Upper lobe of left lung (tissue), 6 donors: Measurements from ENCODE around the gene ADIPOR2. TPM values are rescaled to one million over a fixed set of nuclear protein-coding genes. Genes with fewer than 3 reads are reported as not detected.

Experiments
- ATAC-seq, 2 donors: fragments of 200-7000 bp; cut with Tn5 transposase; one replicate each; pipeline ENCODE4 v1.9.1; 2022; ENCODE audit warnings: mild to moderate bottlenecking in 2 of 2, moderate library complexity in 2 of 2; ENCODE audit not compliant: low FRiP score in 2 of 2
- DNase-seq, 2 donors: peaks; one replicate each; pipeline ENCODE4 v3.0.0-alpha.2; 2019 to 2020
- H3K27ac ChIP-seq, 4 donors: fragments of 200-600 bp; sonication (generic); one replicate each; pipeline ENCODE4 v1.5.1; 2016 to 2019
- H3K27me3 ChIP-seq, 4 donors: fragments of 200-600 bp; sonication (generic); one replicate each; pipeline ENCODE4 v1.5.1; 2017 to 2019
- H3K36me3 ChIP-seq, 4 donors: fragments of 200-600 bp; sonication (generic); one replicate each; pipeline ENCODE4 v1.5.1; 2016 to 2019
- H3K4me1 ChIP-seq, 4 donors: fragments of 200-600 bp; sonication (generic); one replicate each; pipeline ENCODE4 v1.5.1; 2018 to 2019
- H3K4me3 ChIP-seq, 4 donors: fragments of 200-600 bp; sonication (generic); one replicate each; pipeline ENCODE4 v1.5.1; 2017 to 2019; ENCODE audit warnings: mild to moderate bottlenecking in 2 of 4, moderate library complexity in 1 of 4
- H3K9me3 ChIP-seq, 4 donors: fragments of 200-600 bp; sonication (generic); one replicate each; pipeline ENCODE4 v1.5.1; 2018 to 2019
- CTCF ChIP-seq, 6 experiments: fragments of 450-650 bp in 4 of 6; fragments of 200-600 bp in 2 of 6; sonication (generic) in 2 of 6; IDR thresholded peaks; one replicate each; pipeline ENCODE4 v1.5.1; 2016 to 2019; ENCODE audit warnings: antibody characterized with exemption in 6 of 6
- EP300 ChIP-seq, 4 donors: sonication (generic); formaldehyde crosslinking; IDR thresholded peaks; one replicate each; pipeline ENCODE4 v1.5.1; 2017; ENCODE audit warnings: antibody characterized with exemption in 4 of 4, control low read depth in 2 of 4
- POLR2A ChIP-seq, 4 donors: fragments of 450-650 bp; IDR thresholded peaks; one replicate each; pipeline ENCODE4 v1.5.1; 2016 to 2017; ENCODE audit warnings: antibody characterized with exemption in 4 of 4, mild to moderate bottlenecking in 2 of 4
- POLR2AphosphoS5 ChIP-seq, 2 donors: sonication (generic); formaldehyde crosslinking; IDR thresholded peaks; one replicate each; pipeline ENCODE4 v1.5.1; 2017; ENCODE audit warnings: antibody characterized with exemption in 2 of 2
- WGBS, 2 donors: methylation state at CpG; one replicate each; pipeline ENCODE4 v1.1.5; 2017 to 2018; 5-methylcytosine and 5-hydroxymethylcytosine counted together
- total RNA-seq, 6 donors: library from RNA; depleted of rRNA in 4 of 6; stranded (reverse); fragments of >200 nt in 4 of 6; gene quantifications; one replicate each; pipeline versions ENCODE4 v1.1.0 to v1.2.1, GENCODE V29; 2016 to 2021
- donor health status: DM: no; HTN: no; CAD: no; lungs with moderate emphysema.
- donor health status: DM: no; HTN: yes; CAD: no; lungs with severe emphysema.

The ADIPOR2 gene
- total RNA-seq, 6 donors from 2014 or later = 45.1 to 82.3 (median 68.6) TPM

- no peaks in the 10 kb centered on the region for H3K27me3 ChIP-seq
- H3K4me1 ChIP-seq = peaks cover 33 to 47% (median 35%) of the 10 kb centered on the region in 4 donors
- H3K27ac ChIP-seq = peak overlapping the region in 2 of 4 donors; percentile 95 to 100
- no peak overlapping the region for H3K4me3 ChIP-seq
- TF ChIP-seq POLR2A (IDR thresholded peaks at IDR 0.05) (no peak), POLR2AphosphoS5 (IDR thresholded peaks at IDR 0.05) (peak in 1 of 2 donors; percentile 54)
- DNase-seq (peak in 1 of 2 donors; percentile 60), ATAC-seq (no peak)
- H3K9me3 ChIP-seq = no peaks in the 10 kb centered on the region
- no peaks in the 10 kb centered on the region for H3K36me3 ChIP-seq
- WGBS, 2 donors = 69 to 85% methylated on average over 5 to 12 of the region's 12 CpGs
These were observed 34.0 kb upstream of the ADIPOR2 start for GRCh38 chr12:1656902-1657301.

GRCh38 chr12:1657688-1658087 is 33.2 kb upstream of the ADIPOR2 start:
- Histone ChIP-seq H3K4me3 (no peak overlapping the region), H3K9me3 (no peaks in the 10 kb centered on the region), H3K27ac (peak overlapping the region; percentile 31 to 100 (median 96)), H3K36me3 (no peaks in the 10 kb centered on the region), H3K4me1 (peaks cover 33 to 46% (median 35%) of the 10 kb centered on the region in 4 donors), H3K27me3 (no peaks in the 10 kb centered on the region)
- TF ChIP-seq CTCF (IDR thresholded peaks at IDR 0.05) = no peak
- no peak for TF ChIP-seq EP300 (IDR thresholded peaks at IDR 0.05)
- TF ChIP-seq POLR2AphosphoS5 (IDR thresholded peaks at IDR 0.05) = no peak
- no peak for TF ChIP-seq POLR2A (IDR thresholded peaks at IDR 0.05)
- DNase-seq (no peak), ATAC-seq (no peak)
- 40 to 47% methylated on average over 1 of the region's 1 CpG for WGBS, 2 donors

- DNase-seq = peak in 1 of 2 donors; percentile 96
These were observed 30.3 kb upstream of the ADIPOR2 start for GRCh38 chr12:1660304-1661187.

GRCh38 chr12:1661553-1662335 is 29.1 kb upstream of the ADIPOR2 start:
- no peaks in the 10 kb centered on the region for H3K36me3 ChIP-seq
- peak; percentile 92 to 95 for ATAC-seq
- DNase-seq = peak; percentile 96 to 97
- H3K9me3 ChIP-seq = no peaks in the 10 kb centered on the region
- H3K4me1 ChIP-seq = peaks cover 37 to 56% (median 42%) of the 10 kb centered on the region in 4 donors
- H3K27me3 ChIP-seq = no peaks in the 10 kb centered on the region
- H3K27ac ChIP-seq = peak overlapping the region; percentile 92 to 100 (median 95)
- H3K4me3 ChIP-seq = peak overlapping the region; percentile 44 to 60 (median 52)
- TF ChIP-seq POLR2AphosphoS5 (IDR thresholded peaks at IDR 0.05) = peak; percentile 59 to 94
- peak in 2 of 4 donors; percentile 21 to 75 for TF ChIP-seq EP300 (IDR thresholded peaks at IDR 0.05)
- peak in 1 of 6 experiments; percentile 16 for TF ChIP-seq CTCF (IDR thresholded peaks at IDR 0.05)
- TF ChIP-seq POLR2A (IDR thresholded peaks at IDR 0.05) = peak in 3 of 4 donors; percentile 31 to 82 (median 40)
- 2 to 3% methylated on average over 18 to 48 of the region's 69 CpGs for WGBS, 2 donors

More at GRCh38 chr12:1660304-1661187, 30.3 kb upstream of the ADIPOR2 start:
- peaks cover 31 to 48% (median 35%) of the 10 kb centered on the region in 4 donors for H3K4me1 ChIP-seq
- no peaks in the 10 kb centered on the region for H3K27me3 ChIP-seq
- TF ChIP-seq POLR2AphosphoS5 (IDR thresholded peaks at IDR 0.05) (peak; percentile 81 to 91), EP300 (IDR thresholded peaks at IDR 0.05) (peak in 3 of 4 donors; percentile 20 to 96 (median 24)), CTCF (IDR thresholded peaks at IDR 0.05) (no peak), POLR2A (IDR thresholded peaks at IDR 0.05) (peak in 1 of 4 donors; percentile 57)
- 34 to 38% methylated on average over 13 to 16 of the region's 20 CpGs for WGBS, 2 donors
- ATAC-seq = peak; percentile 25 to 83
- no peaks in the 10 kb centered on the region for H3K9me3 ChIP-seq
- H3K27ac ChIP-seq = peak overlapping the region; percentile 93 to 100 (median 96)
- no peaks in the 10 kb centered on the region for H3K36me3 ChIP-seq
- H3K4me3 ChIP-seq = peak overlapping the region in 3 of 4 donors; percentile 18 to 27 (median 21)
